SIG-M5 treated with dmso at 0.1 percent for 504 hours (cell line): ENCODE data around the gene CCER1.

Experiments used
- DNase-seq: peaks from one replicate; lab custom pipeline; 2025; ENCODE audit not compliant: unreplicated experiment; lab: John Stamatoyannopoulos, UW

Gene CCER1

DNA sequence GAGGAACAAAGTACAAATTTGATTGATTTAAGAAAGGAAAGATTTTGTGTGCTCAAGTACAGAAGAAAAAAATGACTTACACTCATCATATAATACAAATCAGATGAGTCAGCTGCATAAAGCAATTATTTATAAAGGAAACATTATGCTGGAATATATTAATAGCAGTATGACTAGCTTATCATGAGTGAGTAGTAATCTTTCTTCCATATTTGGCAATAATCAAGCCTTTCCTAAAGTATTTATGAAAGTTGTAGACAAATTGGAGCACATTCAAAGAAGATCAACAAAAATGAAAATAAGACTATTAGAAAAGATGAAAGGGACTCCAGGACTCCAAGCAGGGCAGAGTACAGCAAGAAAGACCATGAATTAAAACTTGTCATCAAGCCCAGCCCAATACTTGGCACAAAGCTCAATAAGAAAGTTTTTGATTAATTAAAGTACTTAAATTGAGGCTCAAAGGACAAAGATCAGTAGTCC, 32.8 kb downstream of the CCER1 start:
- DNase-seq = no peak

DNA sequence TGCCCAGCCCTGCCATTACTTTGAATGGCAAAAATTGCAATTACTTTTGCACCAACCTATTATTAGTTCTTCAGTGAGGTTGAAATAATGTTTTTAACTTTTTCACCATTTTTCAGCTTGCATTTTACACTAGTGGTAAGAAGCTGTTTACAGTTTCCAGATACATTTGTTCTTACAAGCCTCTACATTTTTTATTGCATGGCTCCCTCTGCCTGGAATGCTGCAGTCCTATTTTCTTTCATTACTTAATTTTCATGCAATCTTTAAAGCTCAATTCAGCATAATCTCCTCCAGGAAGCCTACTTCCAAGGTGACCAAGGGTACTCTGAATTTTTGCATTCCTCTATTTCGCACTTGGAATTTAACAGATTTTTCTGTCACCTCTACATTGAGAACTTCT, 33.4 kb downstream of the CCER1 start:
- DNase-seq = no peak

DNA sequence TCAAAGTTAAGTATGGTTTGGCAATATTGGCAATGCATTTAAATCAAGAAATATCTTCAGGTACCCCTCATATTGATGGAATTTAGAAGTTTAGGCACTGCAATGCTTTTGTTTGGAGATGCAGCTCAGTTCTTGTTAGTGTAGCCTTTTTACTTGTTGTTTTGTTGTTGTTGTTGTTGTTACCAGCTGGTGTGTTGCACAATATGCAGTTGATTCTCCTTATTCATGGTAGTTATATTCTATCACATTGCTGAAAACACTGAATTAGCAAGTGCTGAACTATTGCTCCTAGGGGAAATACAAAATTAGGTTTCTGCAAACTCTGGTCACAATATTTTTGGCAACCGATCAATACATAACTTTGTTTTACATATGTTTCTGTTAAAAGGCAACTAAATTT, 34.8 kb downstream of the CCER1 start:
- no peak for DNase-seq

DNA sequence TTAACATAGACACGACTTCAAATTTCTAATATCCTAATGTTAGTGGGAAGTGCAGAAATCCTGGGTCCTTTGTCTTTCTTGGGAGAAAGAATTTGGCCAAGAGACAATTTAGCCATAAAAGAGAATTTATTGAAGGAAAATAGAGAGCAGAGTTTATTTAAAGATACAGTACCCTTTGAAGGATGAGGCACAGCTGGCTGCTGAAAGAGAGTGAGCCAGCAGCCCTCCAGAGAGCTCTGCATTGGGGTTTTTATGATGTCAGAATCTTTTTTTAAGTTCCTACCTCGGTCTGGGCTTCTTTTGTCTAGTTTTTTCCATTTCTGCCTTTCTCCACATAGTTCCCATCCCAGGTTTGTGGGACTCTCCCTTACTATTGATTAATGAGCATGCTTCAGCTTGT, 37.5 kb downstream of the CCER1 start:
- no peak for DNase-seq

DNA sequence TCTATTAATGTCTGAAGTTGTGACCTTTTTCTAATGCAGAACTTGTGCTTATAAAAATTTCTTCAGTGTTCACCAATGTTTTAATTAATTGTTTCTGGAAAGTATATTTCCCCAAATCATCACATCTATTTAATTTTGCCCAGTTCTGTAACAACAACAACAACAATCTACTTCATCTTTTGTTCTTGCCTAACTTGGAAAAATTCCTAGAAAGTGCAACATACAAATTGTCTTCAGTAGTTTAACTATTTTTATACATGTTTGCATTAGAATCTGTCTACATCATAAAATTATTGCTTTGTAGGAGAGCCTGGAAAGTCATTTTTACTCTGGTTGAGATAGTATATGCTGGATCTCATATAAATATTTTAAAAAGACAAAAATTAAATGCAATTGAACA, 38.5 kb downstream of the CCER1 start:
- DNase-seq = no peak

DNA sequence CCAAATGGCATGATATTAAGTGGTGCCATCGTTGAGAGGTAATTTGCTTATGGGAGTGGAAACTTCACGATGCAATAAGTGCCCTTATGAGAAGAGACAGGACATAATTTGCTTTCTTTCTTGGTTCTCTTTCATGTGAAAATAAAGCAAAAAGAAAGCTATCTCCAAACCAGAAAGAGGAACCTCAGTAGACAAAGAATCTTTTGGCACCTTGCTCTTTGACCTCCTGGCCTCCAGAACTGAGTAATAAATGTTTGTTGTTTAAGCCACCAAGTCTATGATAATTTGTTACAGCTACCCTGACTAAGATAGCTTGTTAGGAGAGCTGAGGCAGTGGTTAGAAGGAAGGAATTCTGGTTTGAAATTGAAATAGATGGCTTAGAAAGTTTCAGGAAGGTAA, 39.6 kb downstream of the CCER1 start:
- DNase-seq = no peak

DNA sequence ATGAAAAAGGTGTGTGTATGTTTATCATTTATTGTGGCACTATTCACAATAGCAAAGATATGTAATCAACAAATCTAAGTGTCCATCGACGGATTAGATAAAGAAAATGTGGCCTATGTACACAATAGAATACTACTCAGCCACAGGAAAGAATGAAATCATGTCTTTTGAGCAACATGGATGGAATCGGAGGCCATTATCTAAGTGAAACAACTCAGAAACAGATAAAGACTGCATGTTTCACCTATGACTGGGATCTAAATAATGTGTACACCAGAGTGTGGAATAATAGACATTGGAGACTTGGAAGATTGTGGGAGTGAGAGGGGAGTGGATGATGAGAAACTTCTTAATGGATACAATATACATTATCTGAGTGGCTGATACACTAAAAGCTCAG, 44.0 kb downstream of the CCER1 start:
- DNase-seq = no peak

DNA sequence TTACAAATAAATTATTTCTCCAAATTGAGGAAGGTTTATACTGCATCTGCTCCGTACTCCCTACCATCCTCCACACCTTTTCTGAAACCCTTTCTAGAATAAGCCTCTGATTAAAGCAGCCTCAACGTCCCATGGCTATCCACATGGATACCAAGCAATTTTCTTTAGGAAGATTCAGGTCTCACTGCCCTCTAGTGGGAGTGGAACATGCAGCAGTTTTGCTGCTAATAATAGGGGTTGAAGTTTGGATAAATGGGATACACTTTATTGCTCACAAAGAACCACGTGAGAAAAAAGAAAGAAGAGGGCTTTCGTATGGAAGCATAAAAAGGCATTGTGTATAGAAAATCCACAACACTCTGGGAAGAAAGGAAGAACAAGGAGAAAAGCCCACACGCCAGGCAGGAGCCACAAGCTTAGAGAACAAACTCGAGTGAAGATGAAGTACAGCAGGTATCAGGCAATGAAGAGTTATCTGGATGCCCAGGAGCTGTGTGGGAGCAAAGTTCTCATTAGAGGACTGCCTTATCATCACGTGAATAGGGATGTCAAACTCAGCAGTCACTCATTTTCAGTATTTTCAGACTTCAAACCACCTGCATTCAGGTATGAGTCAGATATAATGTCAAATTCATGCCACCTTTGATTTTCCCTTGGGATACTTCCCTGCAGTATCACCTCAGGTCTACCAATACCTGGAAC, 45.8 kb downstream of the CCER1 start:
- DNase-seq = peak; percentile 3

DNA sequence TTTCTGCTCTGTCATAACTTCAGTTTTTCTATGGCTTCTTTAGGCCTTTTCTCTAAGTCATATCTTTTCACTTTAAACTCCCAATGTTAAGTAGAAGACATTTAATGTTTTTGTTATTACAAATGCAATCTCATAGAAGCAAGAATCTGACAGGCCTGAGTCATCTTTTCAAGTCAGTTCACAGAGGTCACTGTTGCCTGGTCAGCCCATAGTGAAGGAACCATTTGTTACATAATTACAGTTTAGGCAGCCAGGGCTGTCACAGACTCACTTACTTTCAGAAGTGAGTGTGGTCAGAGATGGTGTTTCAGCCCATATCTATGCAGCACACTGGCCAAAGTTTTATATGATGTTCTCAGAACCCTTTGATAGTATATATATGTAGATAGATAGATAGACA, 46.5 kb downstream of the CCER1 start:
- DNase-seq = no peak

DNA sequence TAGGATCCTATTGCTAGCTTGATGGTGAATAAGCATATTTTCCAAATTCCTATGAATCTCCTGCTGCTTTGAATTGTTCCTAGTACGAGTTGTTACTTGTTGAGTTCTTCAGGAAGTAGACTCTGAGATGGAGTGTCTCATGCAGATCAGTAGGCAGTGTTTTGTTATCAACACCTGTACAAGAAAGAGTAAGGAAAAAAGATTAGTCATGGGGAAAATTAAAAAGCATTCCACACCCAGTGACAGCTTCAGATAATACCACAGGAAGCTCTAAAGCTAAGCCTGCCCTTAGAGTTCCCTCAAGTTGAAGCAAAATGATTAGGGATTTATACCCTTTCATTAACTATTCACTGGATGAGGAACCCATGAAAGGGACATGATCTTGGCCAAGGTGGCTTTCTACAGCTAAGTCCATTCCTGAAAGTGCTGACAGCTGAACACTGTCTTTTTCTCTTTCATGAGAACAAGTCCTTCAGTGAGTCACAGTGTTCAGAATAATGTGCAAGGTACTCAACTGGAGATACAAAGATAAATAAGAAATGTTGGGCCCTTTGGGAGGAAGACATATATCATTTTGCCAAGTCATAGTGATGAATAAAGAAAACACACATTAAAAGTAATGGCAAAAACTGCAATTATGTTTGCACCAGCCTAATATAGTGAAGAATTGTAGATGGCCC, 49.1 kb downstream of the CCER1 start:
- no peak for DNase-seq

DNA sequence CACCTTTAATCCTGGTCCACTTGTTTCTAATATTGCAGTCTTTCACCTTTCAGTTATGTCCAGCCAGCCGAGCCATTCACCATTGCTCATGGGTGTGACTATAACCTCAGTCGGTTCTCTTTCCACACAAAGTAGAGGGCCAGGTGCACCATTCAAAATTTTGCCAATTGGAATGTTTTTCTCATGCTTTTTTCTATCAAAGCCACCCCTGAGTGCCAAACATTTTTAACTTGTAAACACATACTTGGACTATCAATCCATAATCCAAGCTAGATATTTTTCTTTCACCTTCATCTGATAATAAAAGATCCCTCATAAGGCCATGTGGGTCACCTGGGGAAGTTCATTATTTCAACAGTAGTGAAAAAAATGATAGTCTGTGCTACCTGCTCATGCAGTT, 52.4 kb downstream of the CCER1 start:
- DNase-seq = no peak
